NCI-H1092 (cell line): ENCODE data around the gene HENMT1.
A peak's percentile ranks its signal among the peaks of the same experiment; 100 is the strongest.
"Not testable (repeated sequence)": the region's sequence is repeated elsewhere in the genome, so short reads cannot be mapped to it uniquely, and the experiment has no call there.

Source experiments
- DNase-seq: peaks from one replicate; lab custom pipeline; 2025; lab: John Stamatoyannopoulos, UW

HENMT1 gene

GRCh38 chr1:108670131-108670773 lies 9.4 kb upstream of the HENMT1 start:
- no peak for DNase-seq

DNA sequence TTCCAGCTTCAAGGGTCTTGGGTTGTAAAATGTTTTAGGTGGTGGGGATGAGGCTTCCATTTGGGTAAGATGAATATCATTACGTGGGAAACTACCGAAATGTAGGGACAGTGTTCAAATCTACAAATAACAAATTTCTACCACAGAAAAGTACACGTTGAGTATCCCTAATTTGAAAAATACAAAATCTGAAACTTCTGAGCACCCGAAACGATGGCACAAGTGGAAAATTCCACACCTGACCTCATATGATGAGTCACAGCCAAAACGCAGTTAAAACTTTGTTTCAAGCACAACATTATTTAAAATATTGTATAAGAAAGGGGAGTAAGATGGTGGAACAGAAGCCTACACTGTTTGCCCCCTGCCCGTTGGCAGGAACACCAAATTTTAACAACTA lies 8.8 kb upstream of the HENMT1 start:
- DNase-seq, result no peak

- DNase-seq, result no peak
Observed at GRCh38 chr1:108668777-108669176, 7.9 kb upstream of the HENMT1 start.

- not testable (repeated sequence) for DNase-seq
Observed at GRCh38 chr1:108667422-108667821, 6.5 kb upstream of the HENMT1 start.

GRCh38 chr1:108665771-108666170 lies 4.9 kb upstream of the HENMT1 start:
- DNase-seq, result no peak

DNA sequence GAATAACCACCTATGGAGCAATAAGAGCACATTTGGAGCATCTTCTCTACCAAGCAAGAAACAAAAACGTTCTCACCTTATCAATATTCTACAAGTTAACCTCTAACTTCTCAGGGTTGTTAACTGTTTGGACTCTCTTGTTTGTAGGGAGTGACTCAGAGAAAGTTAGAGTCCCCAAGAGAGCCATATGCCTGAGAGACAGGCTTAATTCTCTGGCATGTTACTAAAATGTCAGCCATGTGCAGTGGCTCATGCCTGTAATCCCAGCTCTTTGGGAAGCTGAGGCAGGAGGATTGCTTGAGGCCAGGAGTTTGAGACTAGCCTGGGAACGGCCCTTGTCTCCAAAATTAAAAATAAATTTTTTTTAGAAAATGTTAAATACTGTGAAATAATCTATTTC lies 4.2 kb upstream of the HENMT1 start:
- DNase-seq, result no peak

DNA sequence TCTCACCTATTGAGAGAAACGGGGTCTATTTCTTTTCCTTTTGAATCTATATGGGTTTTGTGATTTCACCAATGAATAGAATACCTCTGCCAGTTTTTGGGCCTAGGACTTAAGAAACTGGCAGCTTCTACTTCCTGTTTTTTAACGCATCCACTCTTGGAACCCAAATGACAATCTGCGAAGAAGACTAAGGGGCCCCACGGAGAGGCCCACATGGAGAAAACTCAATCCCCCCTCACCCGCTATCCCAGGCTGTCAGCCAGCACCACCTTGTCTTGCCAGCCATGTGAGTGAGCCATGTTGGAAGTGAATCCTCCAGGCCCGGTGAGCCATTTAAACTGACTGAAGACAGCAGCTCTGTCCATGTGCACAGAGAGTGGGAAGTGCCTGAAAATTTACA lies 3.6 kb upstream of the HENMT1 start:
- DNase-seq, result no peak

- DNase-seq, result no peak
Observed at GRCh38 chr1:108663074-108663473, 2.2 kb upstream of the HENMT1 start.

- no peak for DNase-seq
Observed at GRCh38 chr1:108657356-108658080, 3.4 kb downstream of the HENMT1 start.

DNA sequence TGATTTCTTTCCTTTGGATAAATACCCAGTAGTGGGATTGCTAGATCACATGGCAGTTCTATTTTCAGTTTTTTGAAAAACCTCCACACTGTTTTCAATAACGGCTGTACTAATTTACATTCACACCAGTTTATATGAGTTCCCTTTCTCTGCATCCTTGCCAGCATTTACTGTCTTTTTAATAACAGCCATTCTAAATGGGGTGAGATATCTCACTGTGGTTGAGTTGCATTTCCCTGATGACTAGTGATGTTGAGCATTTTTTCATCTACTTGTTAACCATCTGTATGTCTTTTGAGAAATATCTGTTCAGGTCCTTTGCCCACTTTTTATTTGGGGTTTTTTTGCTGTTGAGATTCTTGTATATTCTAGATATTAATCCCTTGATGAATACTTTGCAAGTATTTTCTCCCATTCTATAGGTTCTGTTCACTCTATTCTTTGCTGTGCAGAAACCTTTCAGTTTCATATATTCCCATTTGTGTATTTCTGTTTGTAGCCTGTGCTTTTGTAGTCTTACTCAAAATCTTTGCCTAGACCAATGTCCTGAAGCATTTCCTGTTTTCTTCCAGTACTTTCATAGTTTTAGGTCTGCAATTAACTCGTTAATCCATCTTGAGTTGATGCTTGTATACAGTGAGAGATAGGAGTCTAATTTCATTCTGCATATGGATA lies 7.3 kb downstream of the HENMT1 start:
- no peak for DNase-seq

- DNase-seq, result no peak
Observed at GRCh38 chr1:108646648-108647269, 14.1 kb downstream of the HENMT1 start.

GRCh38 chr1:108646265-108646647 lies 14.6 kb downstream of the HENMT1 start:
- DNase-seq, result no peak

- DNase-seq, result no peak
Observed at GRCh38 chr1:108645564-108646184, 15.2 kb downstream of the HENMT1 start.

GRCh38 chr1:108644984-108645383 lies 15.9 kb downstream of the HENMT1 start:
- DNase-seq, result no peak

DNA sequence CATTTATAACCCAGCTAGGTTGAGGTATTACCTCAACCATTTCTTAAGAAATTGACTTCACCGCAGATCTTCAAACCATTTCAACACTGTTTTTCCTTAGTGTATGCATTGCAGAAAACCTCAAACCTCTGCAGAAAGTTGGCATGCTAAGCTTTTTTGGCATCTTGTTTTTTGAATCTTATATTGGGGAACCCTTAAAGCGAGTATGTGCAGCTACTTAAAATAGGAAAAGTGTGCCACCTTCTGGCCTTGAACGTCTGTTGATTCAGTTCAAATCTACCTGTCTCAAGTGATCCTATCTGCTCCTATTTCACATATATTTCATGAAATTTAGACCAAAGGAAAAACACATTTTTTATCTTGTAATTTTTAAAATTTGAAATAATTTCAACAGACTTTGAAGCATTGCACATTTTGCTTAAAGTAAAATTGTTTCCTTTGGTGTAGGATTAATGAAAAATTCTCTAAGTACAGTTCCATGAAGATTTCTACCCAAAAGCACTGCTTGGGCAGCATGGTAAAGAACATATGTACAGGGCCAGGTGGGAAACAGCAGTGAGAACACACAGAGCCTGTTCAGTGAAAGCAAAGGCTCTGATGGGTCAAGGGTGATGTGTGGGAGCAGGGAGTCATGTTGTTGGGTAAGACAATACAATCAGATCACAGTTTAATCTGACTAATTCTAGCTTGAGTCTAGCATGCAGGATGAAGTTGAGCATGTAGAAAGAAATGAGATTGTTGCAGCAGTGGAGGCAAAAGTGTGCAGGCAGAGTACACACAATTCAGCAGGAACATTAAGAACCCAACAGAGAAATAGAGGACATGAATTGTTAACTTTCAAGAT lies 17.2 kb downstream of the HENMT1 start:
- peak; percentile 60 for DNase-seq

GRCh38 chr1:108640863-108641262 lies 20.0 kb downstream of the HENMT1 start:
- not testable (repeated sequence) for DNase-seq

DNA sequence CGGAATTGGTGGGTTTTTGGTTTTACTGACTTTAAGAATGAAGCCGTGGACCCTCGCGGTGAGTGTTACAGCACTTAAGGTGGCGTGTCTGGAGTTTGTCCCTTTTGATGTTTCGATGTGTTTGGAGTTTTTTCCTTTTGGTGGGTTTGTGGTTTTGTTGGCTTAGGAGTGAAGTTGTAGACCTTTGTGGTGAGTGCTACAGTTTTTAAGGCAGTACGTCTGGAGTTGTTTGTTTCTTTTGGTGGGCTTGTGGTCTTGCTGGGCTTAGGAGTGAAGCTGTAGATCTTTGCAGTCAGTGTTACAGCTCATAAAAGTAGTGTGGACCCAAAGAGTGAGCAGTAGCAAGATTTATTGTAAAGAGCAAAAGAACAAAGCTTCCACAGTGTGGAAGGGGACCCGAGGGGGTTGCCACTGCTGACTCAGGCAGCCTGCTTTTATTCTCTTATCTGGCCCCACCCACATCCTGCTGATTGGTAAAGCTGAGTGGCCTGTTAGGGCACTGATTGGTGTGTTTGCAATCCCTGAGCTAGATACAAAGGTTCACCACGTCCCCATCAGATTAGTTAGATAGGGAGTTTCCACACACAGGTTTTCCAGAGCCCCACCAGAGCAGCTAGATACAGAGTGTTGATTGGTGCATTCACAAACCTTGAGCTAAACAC lies 20.9 kb downstream of the HENMT1 start:
- no peak for DNase-seq

- no peak for DNase-seq
Observed at GRCh38 chr1:108636876-108637275, 24.0 kb downstream of the HENMT1 start.

DNA sequence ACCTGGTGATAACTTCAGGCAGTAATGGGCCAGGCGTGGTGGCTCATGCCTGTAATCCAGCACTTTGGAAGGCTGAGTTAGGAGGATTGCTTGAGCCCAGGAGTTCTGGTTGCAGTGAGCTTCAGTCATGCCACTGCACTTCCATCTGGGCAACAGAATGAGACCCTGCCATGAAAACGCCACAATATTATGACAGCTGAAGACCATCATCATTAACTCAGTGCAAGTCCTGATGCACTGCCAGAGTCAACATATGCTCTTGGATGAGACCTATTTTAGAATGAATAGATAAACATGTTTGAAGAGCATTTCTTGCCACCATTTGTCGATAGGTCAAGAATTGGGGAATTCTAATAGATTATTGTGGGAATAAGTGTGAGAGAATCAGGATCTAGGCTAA lies 26.4 kb downstream of the HENMT1 start:
- DNase-seq, result no peak

- DNase-seq, result no peak
Observed at GRCh38 chr1:108628665-108629064, 32.2 kb downstream of the HENMT1 start.

GRCh38 chr1:108627951-108628350 lies 32.9 kb downstream of the HENMT1 start:
- no peak for DNase-seq
